ENCODE measurements around the gene MANSC1.

Gene MANSC1

DNA sequence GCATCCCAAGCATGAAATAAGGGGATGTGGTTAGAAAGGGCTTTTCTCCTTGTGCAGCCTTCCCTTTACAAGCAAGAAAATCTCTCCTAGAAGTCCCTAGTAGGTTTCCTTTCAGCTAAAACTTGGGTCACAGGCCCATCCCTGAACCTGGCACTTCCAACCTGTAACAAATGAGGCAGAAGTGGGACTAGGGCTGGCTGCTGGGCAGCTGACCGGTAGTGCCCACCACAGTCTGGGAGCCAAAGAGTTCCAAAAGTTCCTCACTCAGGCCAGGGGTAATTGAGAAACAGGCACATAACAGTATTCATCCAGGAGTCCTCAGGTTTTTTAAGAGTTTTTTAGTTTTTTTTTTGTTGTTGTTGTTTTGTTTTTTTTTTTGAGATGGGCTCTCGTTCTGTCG, 23.8 kb downstream of the MANSC1 start (continued):
- TF ChIP-seq, protein P1, sequence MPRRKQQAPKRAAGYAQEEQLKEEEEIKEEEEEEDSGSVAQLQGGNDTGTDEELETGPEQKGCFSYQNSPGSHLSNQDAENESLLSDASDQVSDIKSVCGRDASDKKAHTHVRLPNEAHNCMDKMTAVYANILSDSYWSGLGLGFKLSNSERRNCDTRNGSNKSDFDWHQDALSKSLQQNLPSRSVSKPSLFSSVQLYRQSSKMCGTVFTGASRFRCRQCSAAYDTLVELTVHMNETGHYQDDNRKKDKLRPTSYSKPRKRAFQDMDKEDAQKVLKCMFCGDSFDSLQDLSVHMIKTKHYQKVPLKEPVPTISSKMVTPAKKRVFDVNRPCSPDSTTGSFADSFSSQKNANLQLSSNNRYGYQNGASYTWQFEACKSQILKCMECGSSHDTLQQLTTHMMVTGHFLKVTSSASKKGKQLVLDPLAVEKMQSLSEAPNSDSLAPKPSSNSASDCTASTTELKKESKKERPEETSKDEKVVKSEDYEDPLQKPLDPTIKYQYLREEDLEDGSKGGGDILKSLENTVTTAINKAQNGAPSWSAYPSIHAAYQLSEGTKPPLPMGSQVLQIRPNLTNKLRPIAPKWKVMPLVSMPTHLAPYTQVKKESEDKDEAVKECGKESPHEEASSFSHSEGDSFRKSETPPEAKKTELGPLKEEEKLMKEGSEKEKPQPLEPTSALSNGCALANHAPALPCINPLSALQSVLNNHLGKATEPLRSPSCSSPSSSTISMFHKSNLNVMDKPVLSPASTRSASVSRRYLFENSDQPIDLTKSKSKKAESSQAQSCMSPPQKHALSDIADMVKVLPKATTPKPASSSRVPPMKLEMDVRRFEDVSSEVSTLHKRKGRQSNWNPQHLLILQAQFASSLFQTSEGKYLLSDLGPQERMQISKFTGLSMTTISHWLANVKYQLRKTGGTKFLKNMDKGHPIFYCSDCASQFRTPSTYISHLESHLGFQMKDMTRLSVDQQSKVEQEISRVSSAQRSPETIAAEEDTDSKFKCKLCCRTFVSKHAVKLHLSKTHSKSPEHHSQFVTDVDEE (CRISPR knock-in tag; IDR thresholded peaks at IDR 0.05), result no peak

DNA sequence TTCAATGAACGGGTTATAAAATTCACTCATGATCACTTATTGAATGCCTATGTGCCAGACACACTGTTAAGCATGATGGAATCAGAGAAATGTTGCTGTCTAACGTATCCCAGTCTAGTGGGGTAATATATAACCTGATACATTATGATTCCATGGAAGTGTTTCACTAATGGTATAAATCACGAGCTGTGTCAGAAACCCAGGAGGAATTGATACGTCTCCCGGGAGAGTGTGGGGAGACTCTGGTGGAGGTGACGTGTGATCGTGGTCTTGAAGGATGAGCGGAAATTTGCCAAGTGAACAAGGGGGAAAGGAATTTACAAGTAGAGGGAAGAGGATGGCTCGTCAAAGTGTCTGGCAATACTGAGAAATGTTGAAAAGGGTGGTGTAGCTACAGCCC, 26.5 kb downstream of the MANSC1 start:
- no peak for TF ChIP-seq TOX (CRISPR knock-in tag; IDR thresholded peaks at IDR 0.05; ENCODE audit: borderline replicate concordance)
- TF ChIP-seq ISL1 (CRISPR knock-in tag; IDR thresholded peaks at IDR 0.05), result no peak
- TF ChIP-seq, protein P1 (CRISPR knock-in tag; IDR thresholded peaks at IDR 0.05), result no peak
- TF ChIP-seq RARB (CRISPR knock-in tag; IDR thresholded peaks at IDR 0.05), result no peak
- TF ChIP-seq ZNF70 (CRISPR knock-in tag; IDR thresholded peaks at IDR 0.05), result no peak
- ATAC-seq, result peak; percentile 36

DNA sequence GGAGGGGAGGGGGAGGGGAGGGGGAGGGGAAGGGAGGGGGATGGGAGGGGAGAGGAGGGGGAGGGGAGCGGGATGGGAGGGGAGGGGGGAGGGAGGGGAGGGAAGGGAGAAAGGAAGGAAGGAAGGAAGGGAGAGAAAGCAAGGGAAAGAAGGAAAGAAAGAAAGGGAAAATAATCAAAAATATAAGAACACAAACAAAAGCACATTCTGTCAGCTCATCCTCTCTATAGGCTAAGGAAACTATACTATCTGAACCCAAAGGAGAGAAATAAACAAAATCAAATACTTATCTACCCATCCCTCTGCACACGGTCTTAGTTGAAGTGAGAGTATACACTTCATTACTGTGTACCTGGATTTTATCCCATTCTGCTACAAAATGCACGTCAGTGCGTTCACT, 26.9 kb downstream of the MANSC1 start:
- no peak; the same call in 2 of the 3 replicates for ATAC-seq
- TF ChIP-seq OSR1 (CRISPR knock-in tag; IDR thresholded peaks at IDR 0.05) (no peak), SNAI2 (CRISPR knock-in tag; IDR thresholded peaks at IDR 0.05) (no peak), ZFP30 (CRISPR knock-in tag; IDR thresholded peaks at IDR 0.05) (no peak), CSDC2 (CRISPR knock-in tag; IDR thresholded peaks at IDR 0.05) (no peak)
- TF ChIP-seq, protein P2, sequence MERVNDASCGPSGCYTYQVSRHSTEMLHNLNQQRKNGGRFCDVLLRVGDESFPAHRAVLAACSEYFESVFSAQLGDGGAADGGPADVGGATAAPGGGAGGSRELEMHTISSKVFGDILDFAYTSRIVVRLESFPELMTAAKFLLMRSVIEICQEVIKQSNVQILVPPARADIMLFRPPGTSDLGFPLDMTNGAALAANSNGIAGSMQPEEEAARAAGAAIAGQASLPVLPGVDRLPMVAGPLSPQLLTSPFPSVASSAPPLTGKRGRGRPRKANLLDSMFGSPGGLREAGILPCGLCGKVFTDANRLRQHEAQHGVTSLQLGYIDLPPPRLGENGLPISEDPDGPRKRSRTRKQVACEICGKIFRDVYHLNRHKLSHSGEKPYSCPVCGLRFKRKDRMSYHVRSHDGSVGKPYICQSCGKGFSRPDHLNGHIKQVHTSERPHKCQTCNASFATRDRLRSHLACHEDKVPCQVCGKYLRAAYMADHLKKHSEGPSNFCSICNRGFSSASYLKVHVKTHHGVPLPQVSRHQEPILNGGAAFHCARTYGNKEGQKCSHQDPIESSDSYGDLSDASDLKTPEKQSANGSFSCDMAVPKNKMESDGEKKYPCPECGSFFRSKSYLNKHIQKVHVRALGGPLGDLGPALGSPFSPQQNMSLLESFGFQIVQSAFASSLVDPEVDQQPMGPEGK (CRISPR knock-in tag; IDR thresholded peaks at IDR 0.05; ENCODE audit: borderline replicate concordance), result no peak
- TF ChIP-seq, protein P3, sequence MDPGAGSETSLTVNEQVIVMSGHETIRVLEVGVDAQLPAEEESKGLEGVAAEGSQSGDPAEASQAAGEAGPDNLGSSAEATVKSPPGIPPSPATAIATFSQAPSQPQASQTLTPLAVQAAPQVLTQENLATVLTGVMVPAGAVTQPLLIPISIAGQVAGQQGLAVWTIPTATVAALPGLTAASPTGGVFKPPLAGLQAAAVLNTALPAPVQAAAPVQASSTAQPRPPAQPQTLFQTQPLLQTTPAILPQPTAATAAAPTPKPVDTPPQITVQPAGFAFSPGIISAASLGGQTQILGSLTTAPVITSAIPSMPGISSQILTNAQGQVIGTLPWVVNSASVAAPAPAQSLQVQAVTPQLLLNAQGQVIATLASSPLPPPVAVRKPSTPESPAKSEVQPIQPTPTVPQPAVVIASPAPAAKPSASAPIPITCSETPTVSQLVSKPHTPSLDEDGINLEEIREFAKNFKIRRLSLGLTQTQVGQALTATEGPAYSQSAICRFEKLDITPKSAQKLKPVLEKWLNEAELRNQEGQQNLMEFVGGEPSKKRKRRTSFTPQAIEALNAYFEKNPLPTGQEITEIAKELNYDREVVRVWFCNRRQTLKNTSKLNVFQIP (CRISPR knock-in tag; IDR thresholded peaks at IDR 0.05; ENCODE audit: borderline replicate concordance, low read depth), result no peak

DNA sequence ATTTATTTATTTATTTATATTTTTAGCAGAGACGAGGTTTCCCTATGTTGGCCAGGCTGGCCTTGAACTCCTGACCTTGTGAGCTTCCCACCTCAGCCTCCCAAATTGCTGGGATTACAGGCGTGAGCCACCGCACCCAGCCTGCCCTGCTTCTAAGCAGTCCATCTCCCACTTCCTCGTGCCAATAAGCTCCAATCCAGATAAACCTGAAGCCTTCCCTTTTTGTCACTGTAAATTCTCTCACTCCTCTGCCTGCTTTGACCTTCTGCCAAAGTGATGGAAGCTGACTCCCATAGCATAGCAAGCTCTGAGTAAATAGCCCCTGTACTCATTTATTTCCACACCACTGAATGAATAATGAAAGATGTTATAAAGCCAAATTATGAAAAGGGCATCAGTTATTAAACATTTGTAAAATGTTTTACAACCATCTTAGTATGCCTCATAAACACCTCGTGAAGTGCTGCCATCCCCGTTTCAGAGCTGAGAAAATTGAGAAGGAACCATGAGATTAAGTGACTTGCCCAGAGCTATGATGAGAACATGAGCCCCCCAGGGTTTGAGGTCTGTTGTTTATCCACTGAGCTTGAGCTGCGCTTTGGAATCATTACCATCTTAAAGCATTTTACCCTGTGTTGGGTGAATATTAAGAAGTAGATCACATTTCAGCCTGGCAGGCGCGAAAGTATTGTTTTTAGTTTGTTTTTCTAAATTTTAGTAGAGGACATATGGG, 30.4 kb downstream of the MANSC1 start:
- no peak for TF ChIP-seq TOX (CRISPR knock-in tag; IDR thresholded peaks at IDR 0.05; ENCODE audit: borderline replicate concordance)
- no peak for TF ChIP-seq RARB (CRISPR knock-in tag; IDR thresholded peaks at IDR 0.05)
- TF ChIP-seq SNAI2 (CRISPR knock-in tag; IDR thresholded peaks at IDR 0.05), result no peak
- no peak for TF ChIP-seq ZNF70 (CRISPR knock-in tag; IDR thresholded peaks at IDR 0.05)
- TF ChIP-seq ZFP30 (CRISPR knock-in tag; IDR thresholded peaks at IDR 0.05), result no peak
- TF ChIP-seq, protein P4, sequence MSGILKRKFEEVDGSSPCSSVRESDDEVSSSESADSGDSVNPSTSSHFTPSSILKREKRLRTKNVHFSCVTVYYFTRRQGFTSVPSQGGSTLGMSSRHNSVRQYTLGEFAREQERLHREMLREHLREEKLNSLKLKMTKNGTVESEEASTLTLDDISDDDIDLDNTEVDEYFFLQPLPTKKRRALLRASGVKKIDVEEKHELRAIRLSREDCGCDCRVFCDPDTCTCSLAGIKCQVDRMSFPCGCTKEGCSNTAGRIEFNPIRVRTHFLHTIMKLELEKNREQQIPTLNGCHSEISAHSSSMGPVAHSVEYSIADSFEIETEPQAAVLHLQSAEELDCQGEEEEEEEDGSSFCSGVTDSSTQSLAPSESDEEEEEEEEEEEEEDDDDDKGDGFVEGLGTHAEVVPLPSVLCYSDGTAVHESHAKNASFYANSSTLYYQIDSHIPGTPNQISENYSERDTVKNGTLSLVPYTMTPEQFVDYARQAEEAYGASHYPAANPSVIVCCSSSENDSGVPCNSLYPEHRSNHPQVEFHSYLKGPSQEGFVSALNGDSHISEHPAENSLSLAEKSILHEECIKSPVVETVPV (CRISPR knock-in tag; IDR thresholded peaks at IDR 0.05), result no peak
- TF ChIP-seq GLIS3 (CRISPR knock-in tag; IDR thresholded peaks at IDR 0.05), result no peak
- no peak for TF ChIP-seq BACH2 (CRISPR knock-in tag; IDR thresholded peaks at IDR 0.05; ENCODE audit: borderline replicate concordance)
- TF ChIP-seq, protein P5, sequence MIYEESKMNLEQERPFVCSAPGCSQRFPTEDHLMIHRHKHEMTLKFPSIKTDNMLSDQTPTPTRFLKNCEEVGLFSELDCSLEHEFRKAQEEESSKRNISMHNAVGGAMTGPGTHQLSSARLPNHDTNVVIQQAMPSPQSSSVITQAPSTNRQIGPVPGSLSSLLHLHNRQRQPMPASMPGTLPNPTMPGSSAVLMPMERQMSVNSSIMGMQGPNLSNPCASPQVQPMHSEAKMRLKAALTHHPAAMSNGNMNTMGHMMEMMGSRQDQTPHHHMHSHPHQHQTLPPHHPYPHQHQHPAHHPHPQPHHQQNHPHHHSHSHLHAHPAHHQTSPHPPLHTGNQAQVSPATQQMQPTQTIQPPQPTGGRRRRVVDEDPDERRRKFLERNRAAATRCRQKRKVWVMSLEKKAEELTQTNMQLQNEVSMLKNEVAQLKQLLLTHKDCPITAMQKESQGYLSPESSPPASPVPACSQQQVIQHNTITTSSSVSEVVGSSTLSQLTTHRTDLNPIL (CRISPR knock-in tag; IDR thresholded peaks at IDR 0.05; ENCODE audit: low read depth), result no peak
- ATAC-seq, result no peak
